HG03045 (cell line): ENCODE data around the gene ATP5F1D.
"Not testable (repeated sequence)": the region's sequence is repeated elsewhere in the genome, so short reads cannot be mapped to it uniquely, and the experiment has no call there.

Experiments used
- ATAC-seq: cut with Tn5 transposase; IDR thresholded peaks from one replicate; pipeline ENCODE4 v1.9.1; 2021; ENCODE audit warnings: mild to moderate bottlenecking, moderate library complexity; ENCODE audit not compliant: unreplicated experiment

ATP5F1D gene

DNA sequence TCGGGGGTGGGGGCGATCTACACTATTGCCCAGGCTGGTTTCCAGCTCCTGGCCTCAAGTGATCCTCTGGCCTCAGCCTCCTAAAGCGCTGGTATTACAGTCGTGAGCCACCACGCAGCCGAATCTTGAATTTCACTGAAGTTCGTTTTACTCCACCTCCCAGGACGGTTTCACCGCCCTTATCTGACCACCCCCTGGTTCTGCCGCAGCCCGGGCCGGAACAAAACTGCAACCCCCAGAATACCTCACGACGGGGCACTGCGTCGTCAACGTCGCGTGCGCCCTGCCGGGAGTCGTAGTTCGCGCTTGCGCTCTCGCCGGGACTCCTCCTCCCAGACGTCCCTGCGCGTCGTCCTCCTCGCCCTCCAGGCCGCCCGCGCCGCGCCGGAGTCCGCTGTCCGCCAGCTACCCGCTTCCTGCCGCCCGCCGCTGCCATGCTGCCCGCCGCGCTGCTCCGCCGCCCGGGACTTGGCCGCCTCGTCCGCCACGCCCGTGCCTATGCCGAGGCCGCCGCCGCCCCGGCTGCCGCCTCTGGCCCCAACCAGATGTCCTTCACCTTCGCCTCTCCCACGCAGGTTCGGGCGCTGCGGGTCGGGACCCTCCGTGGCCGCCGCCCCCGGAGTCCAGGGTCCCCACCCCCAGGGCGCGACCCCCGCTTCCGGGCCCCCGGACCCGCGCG is at the start of gene ATP5F1D:
Gene ATP5F1D, plus strand, starts transcription at position 335 of the 679 bp plus-strand sequence. Its CDS starts 100 bp downstream, at position 435.
- ATAC-seq, result no peak

DNA sequence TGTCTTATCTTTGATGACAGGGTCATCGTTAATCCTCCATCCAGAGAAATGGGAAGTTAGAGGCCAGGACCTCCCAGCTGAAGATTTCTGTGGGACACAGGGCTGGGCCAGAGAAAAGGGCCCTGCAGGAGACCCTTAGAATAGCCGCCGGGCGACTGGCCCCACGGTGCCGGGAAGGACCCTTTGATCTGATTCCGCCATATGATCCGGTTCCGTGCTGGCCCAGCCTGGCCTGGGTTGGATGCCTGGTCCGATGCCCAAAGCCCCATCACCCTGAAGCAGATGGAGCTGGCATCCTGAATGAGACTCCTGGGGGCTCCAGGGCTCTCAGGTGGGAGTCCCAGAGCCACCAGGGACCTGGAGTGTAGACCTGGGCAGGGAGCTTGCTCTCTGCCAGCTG is 42.0 kb upstream of the ATP5F1D start:
- no peak for ATAC-seq

DNA sequence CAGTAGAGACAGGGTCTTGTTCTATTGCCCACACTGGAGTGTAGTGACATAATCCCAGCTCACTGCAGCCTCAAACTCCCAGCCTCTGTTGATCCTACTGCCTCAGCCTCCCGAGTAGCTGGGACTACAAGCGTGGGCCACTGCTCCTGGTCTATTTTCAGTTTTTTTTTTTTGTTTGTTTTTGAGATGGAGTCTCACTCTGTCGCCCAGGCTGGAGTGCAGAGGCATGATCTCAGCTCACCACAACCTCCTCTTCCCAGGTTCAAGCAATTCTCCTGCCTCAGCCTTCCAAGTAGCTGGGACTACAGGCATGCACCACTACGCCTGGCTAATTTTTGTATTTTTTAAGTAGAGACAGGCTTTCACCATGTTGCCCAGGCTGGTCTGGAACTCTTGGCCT is 40.9 kb upstream of the ATP5F1D start:
- not testable (repeated sequence) for ATAC-seq

DNA sequence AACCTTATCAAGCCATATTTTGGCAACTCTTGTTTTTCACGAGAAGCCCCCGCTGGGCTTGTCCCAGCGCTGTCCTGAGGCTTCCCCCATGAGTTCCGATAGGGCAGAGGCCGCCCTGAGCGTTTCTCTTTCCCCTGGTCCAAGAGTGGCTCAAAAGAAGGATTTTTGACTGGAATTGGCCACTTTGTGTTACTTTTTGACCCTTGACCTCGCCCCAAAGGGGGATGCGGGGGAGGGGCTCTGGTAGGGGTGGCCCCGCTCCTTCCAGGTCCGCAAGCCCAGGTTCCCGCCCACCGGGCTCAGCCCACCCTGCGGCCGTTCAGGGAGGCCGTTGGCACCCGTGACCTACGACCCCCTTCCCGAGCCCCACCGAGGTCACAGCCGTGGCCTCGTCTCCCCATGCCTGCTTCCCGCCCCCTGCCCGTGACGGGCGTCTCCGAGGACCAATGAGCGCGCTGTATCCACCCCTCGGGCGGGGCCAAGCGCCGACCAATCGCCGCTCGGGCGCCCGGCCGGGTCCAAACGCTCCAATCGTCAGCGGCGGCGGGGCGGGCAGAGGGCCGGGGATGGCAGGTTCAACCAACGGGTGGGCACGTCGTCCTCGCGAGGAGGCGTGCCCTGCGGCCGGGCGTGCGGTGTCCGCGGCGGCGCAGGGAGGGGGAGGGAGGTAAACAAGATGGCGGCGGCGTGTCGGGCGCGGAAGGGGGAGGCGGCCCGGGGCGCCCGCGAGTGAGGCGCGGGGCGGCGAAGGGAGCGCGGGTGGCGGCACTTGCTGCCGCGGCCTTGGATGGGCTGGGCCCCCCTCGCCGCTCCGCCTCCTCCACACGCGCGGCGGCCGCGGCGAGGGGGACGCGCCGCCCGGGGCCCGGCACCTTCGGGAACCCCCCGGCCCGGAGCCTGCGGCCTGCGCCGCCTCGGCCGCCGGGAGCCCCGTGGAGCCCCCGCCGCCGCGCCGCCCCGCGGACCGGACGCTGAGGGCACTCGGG is 36.1 kb upstream of the ATP5F1D start, which contains the start of gene STK11:
Gene STK11, plus strand, starts transcription at position 665 of the 986 bp plus-strand sequence. CDS start 1,136 bp downstream, outside the sequence.
- peak; percentile 88 for ATAC-seq

DNA sequence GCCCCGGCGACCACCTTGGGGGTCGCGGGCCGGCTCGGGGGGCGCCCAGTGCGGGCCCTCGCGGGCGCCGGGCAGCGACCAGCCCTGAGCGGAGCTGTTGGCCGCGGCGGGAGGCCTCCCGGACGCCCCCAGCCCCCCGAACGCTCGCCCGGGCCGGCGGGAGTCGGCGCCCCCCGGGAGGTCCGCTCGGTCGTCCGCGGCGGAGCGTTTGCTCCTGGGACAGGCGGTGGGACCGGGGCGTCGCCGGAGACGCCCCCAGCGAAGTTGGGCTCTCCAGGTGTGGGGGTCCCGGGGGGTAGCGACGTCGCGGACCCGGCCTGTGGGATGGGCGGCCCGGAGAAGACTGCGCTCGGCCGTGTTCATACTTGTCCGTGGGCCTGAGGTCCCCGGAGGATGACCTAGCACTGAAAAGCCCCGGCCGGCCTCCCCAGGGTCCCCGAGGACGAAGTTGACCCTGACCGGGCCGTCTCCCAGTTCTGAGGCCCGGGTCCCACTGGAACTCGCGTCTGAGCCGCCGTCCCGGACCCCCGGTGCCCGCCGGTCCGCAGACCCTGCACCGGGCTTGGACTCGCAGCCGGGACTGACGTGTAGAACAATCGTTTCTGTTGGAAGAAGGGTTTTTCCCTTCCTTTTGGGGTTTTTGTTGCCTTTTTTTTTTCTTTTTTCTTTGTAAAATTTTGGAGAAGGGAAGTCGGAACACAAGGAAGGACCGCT is 35.2 kb upstream of the ATP5F1D start:
- no peak for ATAC-seq

GRCh38 chr19:1206864-1207450 is 34.6 kb upstream of the ATP5F1D start:
- no peak for ATAC-seq

- ATAC-seq, result not testable (repeated sequence)
These were observed 32.7 kb upstream of the ATP5F1D start for GRCh38 chr19:1208830-1209229.

DNA sequence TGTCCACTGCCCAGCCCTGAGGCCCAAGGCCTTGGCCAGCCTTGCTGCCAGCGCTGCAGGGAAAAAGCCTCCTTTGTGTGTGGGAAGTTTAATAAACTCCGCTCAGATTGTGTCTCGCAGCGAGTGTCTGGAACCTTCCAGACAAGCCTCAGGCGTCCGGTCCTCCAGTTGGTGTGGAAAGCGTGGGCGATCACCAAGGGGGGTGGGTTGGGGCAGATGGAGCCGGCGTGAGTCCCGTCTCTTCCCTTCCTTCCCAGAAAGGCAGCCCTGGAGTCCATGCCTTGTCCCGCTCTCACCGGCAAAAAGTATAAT is 31.4 kb upstream of the ATP5F1D start:
- no peak for ATAC-seq

GRCh38 chr19:1211494-1212234 is 29.9 kb upstream of the ATP5F1D start:
- no peak for ATAC-seq

- no peak for ATAC-seq
These were observed 27.9 kb upstream of the ATP5F1D start for GRCh38 chr19:1213391-1214286.

- no peak for ATAC-seq
These were observed 27.2 kb upstream of the ATP5F1D start for GRCh38 chr19:1214299-1214861.

GRCh38 chr19:1214862-1215731 is 26.5 kb upstream of the ATP5F1D start:
- no peak for ATAC-seq

GRCh38 chr19:1216756-1217155 is 24.8 kb upstream of the ATP5F1D start:
- ATAC-seq, result no peak

- no peak for ATAC-seq
These were observed 24.2 kb upstream of the ATP5F1D start for GRCh38 chr19:1217366-1217765.

- ATAC-seq, result no peak
These were observed 22.6 kb upstream of the ATP5F1D start for GRCh38 chr19:1218751-1219567.

GRCh38 chr19:1219786-1220476 is 21.6 kb upstream of the ATP5F1D start:
- ATAC-seq, result no peak
